Activated CD8-positive, alpha-beta memory T cell treated with anti-CD3 and anti-CD28 coated beads, Interleukin-2, amount 50 U/mL, for 48 hours (primary cell): ENCODE data around the gene ABCC5.
A peak's percentile ranks its signal among the peaks of the same experiment; 100 is the strongest.

Experiments used
- DNase-seq: peaks from one replicate; pipeline ENCODE4 v3.0.0-alpha.2; 2020

Gene ABCC5

GRCh38 chr3:183918178-183918577 is 99.5 kb downstream of the ABCC5 start:
- no peak for DNase-seq

- DNase-seq: no peak
Observed at GRCh38 chr3:183917776-183918175, 99.9 kb downstream of the ABCC5 start.

GRCh38 chr3:183914856-183915255 is 102.8 kb downstream of the ABCC5 start:
- no peak for DNase-seq

- no peak for DNase-seq
Observed at GRCh38 chr3:183913580-183913920, 104.1 kb downstream of the ABCC5 start.

- no peak for DNase-seq
Observed at GRCh38 chr3:183912895-183913579, 104.6 kb downstream of the ABCC5 start.

GRCh38 chr3:183911763-183912506 is 105.7 kb downstream of the ABCC5 start:
- no peak for DNase-seq

- no peak for DNase-seq
Observed at GRCh38 chr3:183911087-183911486, 106.6 kb downstream of the ABCC5 start.

GRCh38 chr3:183909030-183909600 is 108.6 kb downstream of the ABCC5 start:
- no peak for DNase-seq

- no peak for DNase-seq
Observed at GRCh38 chr3:183907911-183908331, 109.8 kb downstream of the ABCC5 start.

GRCh38 chr3:183907176-183907575 is 110.5 kb downstream of the ABCC5 start:
- no peak for DNase-seq

GRCh38 chr3:183906234-183906921 is 111.3 kb downstream of the ABCC5 start:
- DNase-seq: no peak

GRCh38 chr3:183904833-183905780 is 112.6 kb downstream of the ABCC5 start:
- no peak for DNase-seq

- DNase-seq: no peak
Observed at GRCh38 chr3:183898028-183898431, 119.7 kb downstream of the ABCC5 start.

- no peak for DNase-seq
Observed at GRCh38 chr3:183897606-183898005, 120.1 kb downstream of the ABCC5 start.

GRCh38 chr3:183896610-183897009 is 121.1 kb downstream of the ABCC5 start:
- no peak for DNase-seq

GRCh38 chr3:183896184-183896583 is 121.5 kb downstream of the ABCC5 start:
- no peak for DNase-seq

- DNase-seq: no peak
Observed at GRCh38 chr3:183895774-183896173, 121.9 kb downstream of the ABCC5 start.

GRCh38 chr3:183895296-183895695 is 122.4 kb downstream of the ABCC5 start:
- DNase-seq: no peak

- no peak for DNase-seq
Observed at GRCh38 chr3:183892610-183893214, 125.0 kb downstream of the ABCC5 start.

- DNase-seq: no peak
Observed at GRCh38 chr3:183885766-183886165, 131.9 kb downstream of the ABCC5 start.

GRCh38 chr3:183884427-183885296 is 133.0 kb downstream of the ABCC5 start, which contains the start of gene PARL:
PARL (minus strand) TSS chr3:183884880; CDS start chr3:183884846, 34 bp downstream.
- peak; percentile 99 for DNase-seq
